Measurements from ENCODE around the gene SMIM22. TPM values are rescaled to one million over a fixed set of nuclear protein-coding genes. Genes with fewer than 3 reads are reported as not detected.
A peak's percentile ranks its signal among the peaks of the same experiment; 100 is the strongest.
"Not testable (repeated sequence)": the region's sequence is repeated elsewhere in the genome, so short reads cannot be mapped to it uniquely, and the experiment has no call there.

SMIM22 gene
- total RNA-seq, 1 experiment from 2014 or later, result not detected

DNA sequence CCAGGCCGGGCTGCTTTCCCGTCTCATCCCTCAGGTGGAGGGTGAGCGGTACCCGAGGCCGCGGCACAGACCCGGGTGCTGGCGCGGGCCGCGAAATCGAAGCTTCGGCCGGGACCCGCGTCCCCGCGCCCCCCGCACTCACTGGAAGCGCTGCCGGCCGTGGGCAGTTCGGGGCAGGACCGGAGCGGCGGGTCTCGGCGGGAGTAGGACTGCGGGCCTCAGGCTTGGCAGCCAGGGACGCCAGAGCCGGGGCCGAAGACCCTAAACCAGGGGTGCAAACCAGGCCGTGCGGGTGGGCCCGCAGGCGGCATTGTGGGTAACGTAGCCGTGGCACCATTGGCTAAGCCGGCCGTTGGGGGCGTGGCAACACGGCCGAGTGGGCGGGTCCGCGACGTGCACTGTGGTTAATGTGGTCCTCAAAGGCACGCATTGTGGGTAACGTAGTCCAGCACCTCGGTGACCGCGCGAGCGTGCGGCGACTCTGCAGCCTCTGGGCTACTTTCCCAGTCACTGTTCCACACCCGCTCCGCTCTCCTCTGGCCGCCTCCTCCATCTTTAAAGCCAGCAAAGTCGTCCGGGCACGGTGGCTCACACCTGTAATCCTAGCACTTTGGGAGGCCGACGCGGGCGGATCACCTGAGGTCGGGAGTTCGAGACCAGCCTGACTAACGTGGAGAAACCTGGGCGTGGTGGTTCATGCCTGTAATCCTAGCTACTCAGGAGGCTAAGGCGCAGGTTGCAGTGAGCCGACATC, 28.1 kb upstream of the SMIM22 start, which contains the start of gene ZNF500:
ZNF500 (minus strand) TSS at position 288 of the 754 bp plus-strand sequence. CDS start 1,184 bp downstream, outside the sequence.
- in situ Hi-C loops (cut with HindIII; ENCODE audit: low pct_unique_long_range_greater_than_20kb, low sequenced_read_pairs), result no loop called here
- DNase-seq (ENCODE audit: low read depth, low spot score), result peak; percentile 94

DNA sequence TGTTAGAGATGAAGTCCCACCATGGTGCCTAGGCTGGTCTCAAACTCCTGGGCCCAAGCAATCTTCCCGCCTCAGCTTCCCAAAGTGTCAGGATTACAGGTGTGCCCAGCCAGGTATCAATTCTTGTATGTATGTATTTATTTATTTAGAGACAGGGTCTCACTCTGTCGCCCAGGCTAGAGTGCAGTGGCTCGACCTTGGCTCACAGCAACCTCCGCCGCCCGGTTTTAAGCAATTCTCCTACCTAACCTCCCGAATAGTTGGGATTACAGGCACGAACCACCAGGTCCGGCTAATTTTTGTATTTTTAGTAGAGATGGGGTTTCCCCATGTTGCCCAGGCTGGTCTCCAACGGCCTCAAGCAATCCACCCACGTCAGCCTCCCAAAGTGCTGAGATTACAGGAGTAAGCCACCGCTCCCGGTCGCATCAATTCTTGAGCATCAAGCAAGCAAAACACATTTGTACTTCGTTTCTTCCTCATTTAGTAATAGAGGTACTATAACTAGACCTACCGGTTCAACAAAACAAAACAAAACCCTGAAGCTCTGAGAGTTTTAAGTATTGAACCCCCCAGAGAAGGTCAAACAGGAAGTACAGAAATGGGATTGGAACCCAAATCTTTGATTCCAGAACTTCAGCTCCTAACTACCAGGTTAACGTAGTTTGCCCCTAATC, 27.2 kb upstream of the SMIM22 start:
- in situ Hi-C loops (cut with HindIII; ENCODE audit: low pct_unique_long_range_greater_than_20kb, low sequenced_read_pairs), result no loop called here
- peak; percentile 26 for DNase-seq (ENCODE audit: low read depth, low spot score)

DNA sequence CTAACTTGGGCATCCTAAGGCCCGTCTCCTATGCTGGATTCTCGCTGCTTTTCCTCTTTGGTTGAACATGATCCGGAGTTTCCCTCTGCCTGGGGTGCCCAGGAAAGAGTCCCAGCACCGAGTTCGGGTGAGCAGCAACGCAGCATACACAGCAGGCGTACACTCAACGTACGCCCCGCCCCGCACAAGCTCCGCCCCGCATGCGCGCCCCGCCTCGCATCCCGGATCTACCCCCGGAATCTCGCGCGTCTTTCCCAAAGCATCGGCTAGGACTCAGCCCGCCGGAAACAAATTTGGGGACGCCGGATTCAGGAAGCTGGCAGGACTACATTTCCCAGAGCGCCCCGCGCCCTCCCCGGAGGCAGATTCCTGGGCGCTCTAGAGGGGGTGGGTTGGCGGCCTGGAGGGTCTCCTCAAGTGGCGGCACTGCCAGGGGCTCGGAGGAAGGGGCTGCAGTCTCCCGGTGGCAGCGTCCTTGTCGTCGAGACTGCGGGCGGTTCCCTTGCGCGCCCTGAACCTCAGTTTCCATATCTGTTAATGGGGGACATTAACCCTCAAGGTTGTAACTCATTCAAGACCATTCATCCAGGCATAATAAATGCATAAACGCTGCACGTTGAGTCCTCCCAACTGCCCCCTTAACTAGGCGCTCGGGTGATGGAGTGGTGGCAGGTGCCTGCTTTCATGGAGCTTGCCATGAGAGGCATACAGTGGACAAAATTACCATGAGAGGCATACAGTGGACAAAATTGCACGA, 26.4 kb upstream of the SMIM22 start:
- in situ Hi-C loops (cut with HindIII; ENCODE audit: low pct_unique_long_range_greater_than_20kb, low sequenced_read_pairs), result no loop called here

DNA sequence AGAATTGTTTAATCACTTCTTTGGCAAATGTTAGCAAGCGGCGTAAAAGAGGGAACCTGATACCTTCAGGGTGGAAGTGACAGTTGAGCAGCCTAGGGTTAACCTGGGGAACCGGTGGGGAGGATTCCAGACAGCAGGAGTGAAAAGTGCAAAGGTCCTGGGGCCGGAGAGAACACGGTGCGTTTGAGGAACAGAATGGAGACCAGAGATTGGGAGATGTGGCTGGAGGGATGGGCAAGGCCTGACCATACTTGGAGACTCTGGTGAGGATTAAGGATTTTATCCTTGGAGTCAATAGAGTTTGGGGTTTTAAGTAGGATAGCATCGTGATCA, 25.9 kb upstream of the SMIM22 start:
- no peak for DNase-seq (ENCODE audit: low read depth, low spot score)
- in situ Hi-C loops (cut with HindIII; ENCODE audit: low pct_unique_long_range_greater_than_20kb, low sequenced_read_pairs), result no loop called here

More for the DNA sequence above, 26.4 kb upstream of the SMIM22 start:
- DNase-seq (ENCODE audit: low read depth, low spot score), result peak; percentile 96

DNA sequence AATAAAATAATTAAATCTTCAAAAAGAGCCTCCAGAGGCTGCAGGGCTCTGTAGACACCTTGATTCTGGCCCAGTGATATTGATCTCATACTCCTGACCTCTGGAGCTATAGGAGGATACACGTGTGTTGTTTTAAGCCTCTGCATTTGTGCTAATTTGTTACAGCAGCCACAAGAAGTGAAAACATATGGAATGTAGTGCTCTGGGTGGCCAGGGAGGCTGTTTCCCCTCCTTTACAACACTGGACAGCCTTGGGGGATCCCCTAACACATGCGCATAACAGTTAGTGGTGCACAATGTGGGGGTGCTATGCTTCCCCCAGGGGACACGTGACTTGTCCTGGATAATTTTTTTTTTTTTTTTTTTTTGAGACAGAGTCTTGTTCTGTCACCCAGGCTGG, 23.5 kb upstream of the SMIM22 start:
- in situ Hi-C loops (cut with HindIII; ENCODE audit: low pct_unique_long_range_greater_than_20kb, low sequenced_read_pairs), result no loop called here
- no peak for DNase-seq (ENCODE audit: low read depth, low spot score)

DNA sequence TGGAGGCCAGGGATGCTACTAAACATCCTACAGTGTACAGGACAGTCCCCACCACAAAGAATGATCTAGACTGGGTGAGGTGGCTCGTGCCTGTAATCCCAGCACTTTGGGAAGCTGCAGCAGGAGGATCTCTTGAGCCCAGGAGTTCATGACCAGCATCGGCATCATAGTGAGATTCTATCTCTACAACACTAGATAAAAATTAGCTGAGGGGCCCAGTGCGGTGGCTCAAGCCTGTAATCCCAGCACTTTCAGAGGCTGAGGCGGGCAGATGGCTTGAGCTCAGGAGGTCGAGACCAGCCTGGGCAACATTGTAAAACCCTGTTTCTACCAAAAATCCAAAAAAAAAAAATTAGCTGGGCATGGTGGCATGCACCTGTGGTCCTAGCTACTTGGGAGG, 22.8 kb upstream of the SMIM22 start:
- DNase-seq (ENCODE audit: low read depth, low spot score), result no peak
- in situ Hi-C loops (cut with HindIII; ENCODE audit: low pct_unique_long_range_greater_than_20kb, low sequenced_read_pairs), result no loop called here

DNA sequence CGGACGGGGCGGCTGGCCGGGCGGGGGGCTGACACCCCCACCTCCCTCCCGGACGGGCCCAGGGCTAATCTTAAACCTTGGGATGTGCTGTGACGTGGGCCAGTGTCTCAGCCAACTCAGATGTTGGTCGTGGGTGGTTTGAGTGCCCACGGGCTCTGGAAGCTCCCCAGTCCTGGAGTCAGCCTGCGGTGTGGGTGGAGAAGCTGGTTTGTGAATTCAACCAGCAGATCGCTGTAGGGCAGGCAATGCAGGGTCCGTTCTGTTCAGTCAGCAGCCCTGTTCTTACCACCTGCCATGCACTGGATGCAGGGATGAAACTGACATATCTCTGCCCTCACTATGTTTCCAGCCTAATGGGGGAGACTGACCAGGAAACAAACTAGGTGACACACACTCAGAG, 20.2 kb upstream of the SMIM22 start:
- in situ Hi-C loops (cut with HindIII; ENCODE audit: low pct_unique_long_range_greater_than_20kb, low sequenced_read_pairs), result no loop called here
- DNase-seq (ENCODE audit: low read depth, low spot score), result no peak

DNA sequence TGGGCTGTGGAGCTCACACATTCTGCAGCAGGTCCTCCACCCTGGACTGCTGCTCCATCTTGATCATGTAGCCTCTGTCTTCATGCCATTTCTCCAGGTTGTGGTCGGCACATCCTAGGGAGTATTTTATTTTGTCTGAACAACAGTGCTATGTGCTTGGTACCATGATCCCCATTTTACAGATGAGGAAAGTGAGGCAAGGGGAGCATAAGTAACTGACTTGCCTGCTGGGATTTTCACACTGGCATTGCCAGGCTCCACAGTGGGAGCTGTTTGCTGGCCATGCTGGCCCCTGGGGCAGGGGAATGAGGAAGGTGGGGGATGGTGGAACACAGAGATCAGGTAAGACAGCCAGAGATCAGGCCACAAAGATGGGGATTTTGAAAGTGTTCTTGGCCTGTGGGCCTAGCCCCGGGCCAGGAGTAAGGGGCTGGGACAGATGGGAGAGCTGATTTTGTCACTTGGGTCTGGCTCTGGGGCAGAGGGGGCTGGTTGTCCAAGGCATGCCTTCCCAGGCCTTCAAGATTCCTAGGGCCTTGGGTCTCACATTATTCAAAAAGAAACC, 18.9 kb upstream of the SMIM22 start:
- in situ Hi-C loops (cut with HindIII; ENCODE audit: low pct_unique_long_range_greater_than_20kb, low sequenced_read_pairs), result no loop called here
- no peak for DNase-seq (ENCODE audit: low read depth, low spot score)

DNA sequence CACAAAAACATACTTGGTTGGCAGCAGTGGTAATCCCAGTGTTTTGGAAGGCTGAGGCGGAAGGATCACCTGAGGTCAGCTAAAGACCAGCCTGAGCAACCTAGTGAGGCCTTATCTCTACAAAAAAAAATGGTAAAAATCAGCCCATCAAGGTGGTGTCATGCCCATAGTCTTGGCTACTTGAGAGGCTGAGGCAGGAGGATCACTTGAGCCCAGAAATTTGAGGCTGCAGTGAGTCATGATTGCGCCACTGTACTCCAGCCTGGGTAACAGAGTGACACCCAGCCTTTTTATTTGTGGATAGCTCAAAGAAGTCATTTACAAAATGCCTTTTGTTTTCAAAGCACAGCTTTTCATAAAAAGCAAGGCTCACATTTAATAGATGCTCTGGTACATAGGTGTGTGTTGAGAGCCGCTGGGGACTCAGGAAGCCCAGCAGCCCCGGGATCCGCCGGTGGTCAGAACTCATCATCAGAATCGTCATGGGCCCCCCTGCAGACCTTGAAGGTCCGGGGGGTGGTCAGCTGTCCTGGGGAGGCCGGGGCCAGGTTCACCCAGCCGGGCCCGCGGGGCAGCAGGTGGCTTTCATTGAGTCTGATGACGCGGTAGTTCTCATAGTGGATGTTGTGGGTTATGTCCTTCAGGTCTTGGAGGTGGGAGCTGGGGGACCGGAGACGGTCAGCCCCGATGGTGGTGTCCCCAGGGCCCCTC, 17.7 kb upstream of the SMIM22 start:
- in situ Hi-C loops (cut with HindIII; ENCODE audit: low pct_unique_long_range_greater_than_20kb, low sequenced_read_pairs), result no loop called here
- DNase-seq (ENCODE audit: low read depth, low spot score), result no peak

DNA sequence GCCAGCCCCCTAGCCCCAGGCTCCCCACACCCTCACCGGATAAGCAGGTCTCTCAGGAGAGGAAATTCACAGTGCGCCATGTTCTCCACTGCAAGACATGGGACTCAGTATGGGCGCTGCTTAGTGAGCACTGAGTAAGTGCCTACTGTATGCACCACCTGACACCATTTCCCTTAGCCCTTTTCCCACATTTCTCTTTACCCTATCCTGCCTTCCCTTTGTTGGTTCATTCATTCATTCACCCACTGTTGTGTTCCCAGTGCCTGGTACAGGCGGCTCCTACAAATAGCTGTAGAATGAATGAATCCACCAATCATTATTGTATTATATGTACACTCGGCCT, 17.1 kb upstream of the SMIM22 start:
- in situ Hi-C loops (cut with HindIII; ENCODE audit: low pct_unique_long_range_greater_than_20kb, low sequenced_read_pairs), result no loop called here
- DNase-seq (ENCODE audit: low read depth, low spot score), result no peak

DNA sequence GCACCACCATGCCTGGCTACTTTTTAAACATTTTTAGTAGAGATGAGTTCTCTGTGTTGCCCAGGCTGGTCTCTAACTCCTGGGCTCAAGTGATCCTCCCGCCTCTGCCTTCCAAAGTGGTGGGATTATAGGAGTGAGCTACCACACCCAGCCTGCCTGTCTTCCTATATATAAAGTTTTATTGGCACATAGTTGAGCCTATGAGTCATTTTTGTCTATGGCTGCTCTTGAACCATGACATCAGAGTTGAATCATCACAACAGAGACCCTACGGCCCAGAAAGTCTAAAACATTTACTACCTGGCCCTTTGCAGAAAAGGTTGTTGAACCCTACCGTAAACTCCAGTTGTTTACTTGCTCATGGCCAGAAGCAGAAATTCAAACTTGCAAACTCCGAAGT, 14.9 kb upstream of the SMIM22 start:
- no peak for DNase-seq (ENCODE audit: low read depth, low spot score)
- in situ Hi-C loops (cut with HindIII; ENCODE audit: low pct_unique_long_range_greater_than_20kb, low sequenced_read_pairs), result no loop called here

DNA sequence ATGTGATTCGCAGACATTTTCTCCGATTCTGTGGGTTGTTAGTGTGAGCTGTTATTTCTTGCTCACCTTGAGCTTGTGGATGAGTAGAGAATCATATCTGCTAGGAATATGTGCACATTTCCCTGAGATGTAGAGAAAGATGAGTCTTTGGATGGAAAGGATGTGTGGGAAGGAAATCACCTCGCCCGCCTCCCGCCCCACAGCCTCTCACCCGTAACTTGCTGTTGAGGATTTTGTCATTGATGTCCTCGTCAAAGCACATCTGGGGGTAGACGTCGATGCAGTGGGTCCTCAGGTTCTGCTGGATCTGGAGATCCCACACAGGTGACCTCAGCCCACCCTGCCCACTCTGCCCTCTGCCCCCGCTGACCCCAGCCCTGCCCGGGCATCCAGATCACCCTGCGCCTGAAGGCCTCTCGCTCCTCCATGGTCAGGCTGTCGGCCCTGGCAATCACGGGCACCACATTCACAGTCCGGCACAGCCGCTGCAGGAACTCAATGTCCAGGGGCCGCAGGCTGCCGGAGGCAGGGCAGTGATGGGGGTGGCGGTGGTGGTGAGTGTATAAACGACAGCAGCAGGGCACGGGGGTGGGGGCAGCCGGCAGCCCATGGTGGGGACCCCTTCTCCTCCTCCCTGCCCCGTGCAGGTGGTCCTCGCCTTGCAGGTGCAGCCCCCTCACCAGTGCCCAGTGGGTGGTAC, 11.8 kb upstream of the SMIM22 start:
- DNase-seq (ENCODE audit: low read depth, low spot score), result no peak
- in situ Hi-C loops (cut with HindIII; ENCODE audit: low pct_unique_long_range_greater_than_20kb, low sequenced_read_pairs), result no loop called here

DNA sequence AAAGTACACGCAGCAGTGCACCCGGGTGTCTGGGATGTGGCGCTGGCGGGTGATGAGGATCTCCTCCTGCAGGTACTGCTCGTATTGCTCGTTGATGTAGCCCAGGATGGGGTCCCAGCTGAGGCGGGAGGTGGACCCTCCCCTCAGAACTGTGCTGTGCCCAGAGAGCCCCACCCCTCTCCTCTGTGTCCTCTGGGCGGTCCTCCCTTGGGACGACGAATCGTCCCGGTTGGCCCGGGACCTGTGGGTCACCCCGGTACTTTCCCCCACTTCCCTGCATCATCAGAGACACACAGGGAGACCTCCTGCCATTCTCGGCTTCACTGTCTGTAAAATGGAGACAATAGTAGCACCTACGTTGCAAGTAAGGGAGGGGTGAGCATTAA, 11.2 kb upstream of the SMIM22 start:
- in situ Hi-C loops (cut with HindIII; ENCODE audit: low pct_unique_long_range_greater_than_20kb, low sequenced_read_pairs), result no loop called here
- DNase-seq (ENCODE audit: low read depth, low spot score), result no peak

DNA sequence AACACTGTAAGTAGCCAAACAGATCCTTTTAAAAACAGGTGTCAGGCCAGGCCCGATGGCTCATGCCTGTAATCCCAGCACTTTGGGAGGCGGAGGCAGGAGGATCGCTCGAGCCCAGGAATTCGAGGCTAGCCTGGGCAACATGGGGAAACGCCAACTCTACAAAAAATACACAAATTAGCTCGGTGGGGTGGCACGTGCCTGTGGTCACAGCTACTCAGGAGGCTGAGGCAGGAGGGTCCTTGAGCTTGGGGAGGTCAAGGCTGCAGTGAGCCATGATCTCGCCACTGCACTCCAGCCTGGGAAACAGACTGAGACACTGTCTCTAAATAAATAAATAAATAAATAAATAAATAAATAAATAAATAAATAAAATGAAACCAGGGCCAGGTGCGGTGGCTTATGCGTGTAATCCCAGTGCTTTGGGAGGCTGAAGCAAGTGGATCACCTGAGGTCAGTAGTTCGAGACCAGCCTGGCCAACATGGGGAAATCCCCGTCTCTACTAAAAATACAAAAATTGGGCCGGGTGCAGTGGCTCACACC, 10.7 kb upstream of the SMIM22 start:
- in situ Hi-C loops (cut with HindIII; ENCODE audit: low pct_unique_long_range_greater_than_20kb, low sequenced_read_pairs); DNase-seq (ENCODE audit: low read depth, low spot score): not testable (repeated sequence)

DNA sequence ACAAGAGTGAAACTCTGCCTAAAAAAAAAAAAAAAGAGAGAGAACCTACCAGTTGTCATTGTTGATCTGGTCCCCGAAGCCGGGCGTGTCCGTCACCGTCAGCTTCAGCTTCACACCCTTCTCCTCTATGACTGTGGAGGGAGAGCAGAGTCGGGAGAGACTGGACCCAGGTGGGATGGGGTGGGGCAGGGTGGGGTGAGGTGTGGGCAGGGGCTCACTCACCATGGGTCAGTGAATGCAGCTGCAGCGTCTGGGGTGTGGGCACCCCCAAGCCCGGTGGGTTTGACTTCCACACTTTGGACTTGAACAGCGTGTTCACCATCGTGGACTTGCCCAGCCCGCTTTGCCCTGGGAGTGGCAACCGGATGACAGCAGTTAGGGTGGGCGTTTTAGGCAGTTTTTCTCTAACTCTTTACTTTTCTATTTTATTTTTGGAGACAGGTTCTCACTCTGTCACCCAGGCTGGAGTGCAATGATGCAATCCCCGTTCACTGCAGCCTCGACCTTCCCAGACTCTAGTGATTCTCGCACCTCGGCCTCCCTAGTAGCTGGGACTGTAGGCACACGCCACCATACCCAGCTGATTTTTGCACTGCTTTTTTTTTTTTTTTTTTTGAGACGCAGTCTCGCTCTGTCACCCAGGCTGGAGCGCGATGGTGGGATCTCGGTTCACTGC, 9.3 kb upstream of the SMIM22 start:
- DNase-seq (ENCODE audit: low read depth, low spot score), result no peak

DNA sequence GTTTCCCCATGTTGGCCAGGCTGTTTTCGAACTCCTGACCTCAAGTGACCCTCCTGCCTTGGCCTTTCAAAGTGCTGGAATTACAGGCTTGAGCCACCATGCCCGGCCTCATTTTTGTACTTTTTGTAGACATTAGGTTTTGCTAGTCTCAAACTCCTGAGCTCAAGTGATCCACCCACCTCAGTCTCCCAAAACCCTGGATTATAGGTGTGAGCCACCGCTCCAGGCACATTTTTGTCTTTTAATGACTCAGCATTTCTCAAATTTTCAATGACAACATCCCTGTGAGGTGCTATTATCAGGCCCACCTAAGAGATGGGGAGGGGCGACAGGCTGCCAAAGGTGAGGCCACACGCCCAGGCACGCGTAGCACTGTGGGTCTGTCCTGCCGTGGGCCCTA, 8.1 kb upstream of the SMIM22 start:
- DNase-seq (ENCODE audit: low read depth, low spot score), result no peak
- in situ Hi-C loops (cut with HindIII; ENCODE audit: low pct_unique_long_range_greater_than_20kb, low sequenced_read_pairs), result no loop called here

More for the DNA sequence above, 9.3 kb upstream of the SMIM22 start:
- in situ Hi-C loops (cut with HindIII; ENCODE audit: low pct_unique_long_range_greater_than_20kb, low sequenced_read_pairs), result no loop called here
